ENCODE measurements around the gene UBE3C.

UBE3C gene

DNA sequence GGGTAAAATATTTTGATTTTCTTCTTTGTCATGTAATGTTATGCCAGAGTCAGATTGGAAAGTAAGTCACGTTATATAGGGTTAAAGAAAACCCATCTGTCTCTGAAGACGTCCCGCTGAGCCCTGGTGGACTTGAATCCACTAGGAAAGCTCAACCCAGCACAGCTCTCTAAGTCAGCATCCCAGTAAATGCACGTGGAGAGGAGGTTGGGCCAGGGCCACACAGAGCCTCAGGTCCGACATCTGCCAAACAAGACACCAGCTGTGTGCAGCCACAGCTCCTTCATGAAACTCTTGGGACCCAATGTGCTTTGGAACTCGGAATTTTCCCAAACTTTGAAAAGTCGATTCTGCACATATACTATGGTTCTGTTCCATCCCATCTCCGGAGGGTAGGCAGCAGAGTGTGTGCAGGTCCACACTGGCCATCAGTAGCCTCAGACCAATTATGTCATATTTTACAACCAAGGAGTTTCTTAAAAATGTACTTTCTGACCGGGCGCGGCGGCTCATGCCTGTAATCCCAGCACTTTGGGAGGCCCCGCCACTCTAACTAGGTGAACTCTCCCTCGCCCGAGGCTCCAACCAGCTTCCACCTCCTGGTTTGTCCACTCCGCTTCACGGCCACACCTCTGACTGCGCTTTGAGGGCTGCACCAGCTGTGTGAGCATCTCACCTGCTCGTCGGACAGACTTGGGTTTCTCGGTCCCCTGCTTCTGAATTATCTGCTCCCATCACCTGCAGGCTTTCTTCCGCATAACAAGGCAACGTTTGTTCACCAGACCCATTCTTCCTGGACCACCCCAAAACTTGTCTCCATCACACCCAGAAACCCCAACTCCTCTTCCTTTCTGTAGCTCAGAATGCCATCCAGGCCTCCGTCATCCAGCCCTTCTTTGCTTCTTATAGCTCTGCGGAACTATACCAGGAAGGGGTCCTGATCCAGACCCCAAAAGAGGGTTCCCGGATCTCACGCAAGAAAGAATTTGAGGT is 168.4 kb downstream of the UBE3C start:
- Histone ChIP-seq H2AFZ (ENCODE audit: low read length) (peak overlapping the region; percentile 52), H3K4me1 (ENCODE audit: control insufficient read depth in 2 of 2, insufficient read depth in 1 of 2, low read depth in 1 of 2, low read length in 2 of 2) (peaks cover 0 to 4% of the 10 kb centered on the region in 2 donors), H3K4ac (ENCODE audit: low read length) (no peak overlapping the region), H2BK12ac (ENCODE audit: low read length) (no peak overlapping the region), H3K36me3 (replicated peaks in 1 of 2; ENCODE audit: control insufficient read depth in 2 of 2, insufficient read depth in 2 of 2, low read length in 2 of 2) (no peaks in the 10 kb centered on the region), H2BK15ac (ENCODE audit: low read length) (no peak overlapping the region), H3K79me1 (ENCODE audit: low read depth, low read length) (no peaks in the 10 kb centered on the region), H3K9me3 (replicated peaks in 1 of 2; ENCODE audit: control insufficient read depth in 2 of 2, insufficient read depth in 1 of 2, low read depth in 1 of 2, low read length in 2 of 2) (no peaks in the 10 kb centered on the region), H2BK5ac (ENCODE audit: low read length) (no peak overlapping the region), H3K4me2 (ENCODE audit: insufficient read depth, low read length, poor library complexity, severe bottlenecking) (no peak overlapping the region), H3K27me3 (ENCODE audit: control insufficient read depth in 3 of 3, insufficient read depth in 3 of 3, low read depth in 1 of 3, low read length in 3 of 3) (no peaks in the 10 kb centered on the region), H3K23ac (ENCODE audit: low read depth, low read length, poor library complexity) (no peak overlapping the region), H2BK120ac (ENCODE audit: low read depth, low read length) (no peak overlapping the region), H3K27ac (replicated peaks; ENCODE audit: low read length) (no peak overlapping the region), H3K14ac (ENCODE audit: low read length) (no peak overlapping the region), H4K8ac (ENCODE audit: low read depth, low read length) (no peak overlapping the region), H3K18ac (ENCODE audit: low read length) (no peak overlapping the region), H3K4me3 (ENCODE audit: low read length in 2 of 2) (no peak overlapping the region), H3K9ac (ENCODE audit: low read depth, low read length, poor library complexity) (no peak overlapping the region), H2AK5ac (ENCODE audit: low read depth, low read length) (no peak overlapping the region), H4K91ac (ENCODE audit: low read depth, low read length, poor library complexity) (no peak overlapping the region)
- no peak for DNase-seq (ENCODE audit: low spot score)
- WGBS, 2 donors (ENCODE audit: extremely low coverage in 2 of 2, insufficient read length in 2 of 2, insufficient replicate concordance in 1 of 2): no CpG with 5 or more reads among the region's 27 CpGs

GRCh38 chr7:157309988-157310668 is 171.4 kb downstream of the UBE3C start:
- Histone ChIP-seq H2BK120ac (ENCODE audit: low read depth, low read length) (no peak overlapping the region), H2BK12ac (ENCODE audit: low read length) (no peak overlapping the region), H3K9ac (ENCODE audit: low read depth, low read length, poor library complexity) (no peak overlapping the region), H2BK5ac (ENCODE audit: low read length) (no peak overlapping the region), H3K4me1 (ENCODE audit: control insufficient read depth in 2 of 2, insufficient read depth in 1 of 2, low read depth in 1 of 2, low read length in 2 of 2) (peaks cover 0 to 4% of the 10 kb centered on the region in 2 donors), H3K23ac (ENCODE audit: low read depth, low read length, poor library complexity) (no peak overlapping the region), H3K79me1 (ENCODE audit: low read depth, low read length) (no peaks in the 10 kb centered on the region), H2AFZ (ENCODE audit: low read length) (no peak overlapping the region), H3K4ac (ENCODE audit: low read length) (no peak overlapping the region), H4K8ac (ENCODE audit: low read depth, low read length) (no peak overlapping the region), H3K4me3 (ENCODE audit: low read length in 2 of 2) (no peak overlapping the region), H3K9me3 (replicated peaks in 1 of 2; ENCODE audit: control insufficient read depth in 2 of 2, insufficient read depth in 1 of 2, low read depth in 1 of 2, low read length in 2 of 2) (no peaks in the 10 kb centered on the region), H4K91ac (ENCODE audit: low read depth, low read length, poor library complexity) (no peak overlapping the region), H3K14ac (ENCODE audit: low read length) (no peak overlapping the region), H2BK15ac (ENCODE audit: low read length) (no peak overlapping the region), H3K4me2 (ENCODE audit: insufficient read depth, low read length, poor library complexity, severe bottlenecking) (no peak overlapping the region), H3K18ac (ENCODE audit: low read length) (no peak overlapping the region), H3K27ac (replicated peaks; ENCODE audit: low read length) (no peak overlapping the region), H2AK5ac (ENCODE audit: low read depth, low read length) (no peak overlapping the region), H3K27me3 (ENCODE audit: control insufficient read depth in 3 of 3, insufficient read depth in 3 of 3, low read depth in 1 of 3, low read length in 3 of 3) (no peaks in the 10 kb centered on the region), H3K36me3 (replicated peaks in 1 of 2; ENCODE audit: control insufficient read depth in 2 of 2, insufficient read depth in 2 of 2, low read length in 2 of 2) (no peaks in the 10 kb centered on the region)
- DNase-seq (ENCODE audit: low spot score): no peak
- no CpG with 5 or more reads among the region's 10 CpGs for WGBS, 2 donors (ENCODE audit: extremely low coverage in 2 of 2, insufficient read length in 2 of 2, insufficient replicate concordance in 1 of 2)

DNA sequence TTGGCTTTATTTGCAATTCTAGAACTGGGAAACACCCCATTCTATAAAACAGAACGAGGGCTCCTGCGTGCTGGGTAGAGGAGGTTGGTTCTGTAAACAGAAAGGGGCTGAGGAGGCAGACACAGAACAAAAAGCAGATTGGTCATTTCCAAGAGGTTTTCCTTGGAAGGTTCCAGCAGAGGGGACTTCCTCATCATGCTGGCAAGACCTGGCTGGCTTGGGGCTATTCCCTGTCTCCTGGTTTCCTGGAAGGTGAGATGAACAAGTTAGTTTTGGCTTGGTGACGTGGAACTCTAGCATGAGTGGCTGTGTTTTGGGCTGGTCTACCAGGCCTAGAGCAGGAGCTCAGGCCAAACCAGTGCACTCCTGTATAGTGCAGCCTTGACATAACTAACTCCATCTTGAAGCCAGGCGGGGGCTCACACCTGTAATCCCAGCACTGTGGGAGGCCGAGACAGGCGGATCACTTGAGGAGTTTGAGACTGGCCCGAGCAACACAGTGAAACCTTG is 172.0 kb downstream of the UBE3C start:
- H3K4ac ChIP-seq (ENCODE audit: low read length): no peak overlapping the region
- no CpG with 5 or more reads among the region's 7 CpGs for WGBS, 2 donors (ENCODE audit: extremely low coverage in 2 of 2, insufficient read length in 2 of 2, insufficient replicate concordance in 1 of 2)
- H2AK5ac ChIP-seq (ENCODE audit: low read depth, low read length): no peak overlapping the region
- no peak overlapping the region for H2AFZ ChIP-seq (ENCODE audit: low read length)
- H2BK120ac ChIP-seq (ENCODE audit: low read depth, low read length): no peak overlapping the region
- no peak overlapping the region for H3K4me2 ChIP-seq (ENCODE audit: insufficient read depth, low read length, poor library complexity, severe bottlenecking)
- no peak overlapping the region for H3K23ac ChIP-seq (ENCODE audit: low read depth, low read length, poor library complexity)
- H2BK12ac ChIP-seq (ENCODE audit: low read length): no peak overlapping the region
- H3K4me1 ChIP-seq (ENCODE audit: control insufficient read depth in 2 of 2, insufficient read depth in 1 of 2, low read depth in 1 of 2, low read length in 2 of 2): peaks cover 0 to 4% of the 10 kb centered on the region in 2 donors
- no peaks in the 10 kb centered on the region for H3K9me3 ChIP-seq (replicated peaks in 1 of 2; ENCODE audit: control insufficient read depth in 2 of 2, insufficient read depth in 1 of 2, low read depth in 1 of 2, low read length in 2 of 2)
- no peak overlapping the region for H4K91ac ChIP-seq (ENCODE audit: low read depth, low read length, poor library complexity)
- H3K9ac ChIP-seq (ENCODE audit: low read depth, low read length, poor library complexity): no peak overlapping the region
- H3K18ac ChIP-seq (ENCODE audit: low read length): no peak overlapping the region
- H3K14ac ChIP-seq (ENCODE audit: low read length): no peak overlapping the region
- H3K36me3 ChIP-seq (replicated peaks in 1 of 2; ENCODE audit: control insufficient read depth in 2 of 2, insufficient read depth in 2 of 2, low read length in 2 of 2): no peaks in the 10 kb centered on the region
- H2BK5ac ChIP-seq (ENCODE audit: low read length): no peak overlapping the region
- peak overlapping the region; percentile 19 for H4K8ac ChIP-seq (ENCODE audit: low read depth, low read length)
- H3K27ac ChIP-seq (replicated peaks; ENCODE audit: low read length): no peak overlapping the region
- DNase-seq (ENCODE audit: low spot score): no peak
- no peak overlapping the region for H2BK15ac ChIP-seq (ENCODE audit: low read length)
- H3K27me3 ChIP-seq (ENCODE audit: control insufficient read depth in 3 of 3, insufficient read depth in 3 of 3, low read depth in 1 of 3, low read length in 3 of 3): no peaks in the 10 kb centered on the region
- no peak overlapping the region for H3K4me3 ChIP-seq (ENCODE audit: low read length in 2 of 2)
- H3K79me1 ChIP-seq (ENCODE audit: low read depth, low read length): no peaks in the 10 kb centered on the region

DNA sequence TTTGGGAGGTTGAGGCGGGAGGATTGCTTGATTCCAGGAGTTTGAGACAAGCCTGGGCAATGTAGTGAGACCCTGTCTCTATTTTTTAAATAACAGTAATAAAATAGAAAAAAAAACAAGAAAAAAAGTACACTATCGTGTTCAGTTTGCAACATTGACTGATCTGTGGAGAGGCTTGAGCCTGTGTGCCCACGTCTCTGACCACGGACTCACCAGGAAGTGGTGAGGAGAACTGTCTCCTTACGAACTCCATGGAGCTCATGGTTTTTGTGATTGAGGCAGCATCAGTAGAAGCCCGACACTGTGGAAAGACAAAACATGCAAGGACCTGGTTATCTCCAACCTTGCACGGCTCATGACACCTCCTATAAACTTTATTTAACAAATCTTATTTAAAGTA is 174.2 kb downstream of the UBE3C start:
- Histone ChIP-seq H2BK15ac (ENCODE audit: low read length) (no peak overlapping the region), H2AK5ac (ENCODE audit: low read depth, low read length) (no peak overlapping the region), H3K4me1 (ENCODE audit: control insufficient read depth in 2 of 2, insufficient read depth in 1 of 2, low read depth in 1 of 2, low read length in 2 of 2) (peaks cover 0 to 4% of the 10 kb centered on the region in 2 donors), H3K9ac (ENCODE audit: low read depth, low read length, poor library complexity) (no peak overlapping the region), H3K4me3 (ENCODE audit: low read length in 2 of 2) (no peak overlapping the region), H3K4ac (ENCODE audit: low read length) (no peak overlapping the region), H2BK5ac (ENCODE audit: low read length) (no peak overlapping the region), H3K36me3 (replicated peaks in 1 of 2; ENCODE audit: control insufficient read depth in 2 of 2, insufficient read depth in 2 of 2, low read length in 2 of 2) (no peaks in the 10 kb centered on the region), H3K27me3 (ENCODE audit: control insufficient read depth in 3 of 3, insufficient read depth in 3 of 3, low read depth in 1 of 3, low read length in 3 of 3) (no peaks in the 10 kb centered on the region), H2BK12ac (ENCODE audit: low read length) (no peak overlapping the region), H2AFZ (ENCODE audit: low read length) (no peak overlapping the region), H3K27ac (replicated peaks; ENCODE audit: low read length) (no peak overlapping the region), H4K91ac (ENCODE audit: low read depth, low read length, poor library complexity) (no peak overlapping the region), H3K9me3 (replicated peaks in 1 of 2; ENCODE audit: control insufficient read depth in 2 of 2, insufficient read depth in 1 of 2, low read depth in 1 of 2, low read length in 2 of 2) (no peaks in the 10 kb centered on the region), H3K23ac (ENCODE audit: low read depth, low read length, poor library complexity) (no peak overlapping the region), H2BK120ac (ENCODE audit: low read depth, low read length) (no peak overlapping the region), H4K8ac (ENCODE audit: low read depth, low read length) (no peak overlapping the region), H3K18ac (ENCODE audit: low read length) (no peak overlapping the region), H3K4me2 (ENCODE audit: insufficient read depth, low read length, poor library complexity, severe bottlenecking) (no peak overlapping the region), H3K79me1 (ENCODE audit: low read depth, low read length) (no peaks in the 10 kb centered on the region), H3K14ac (ENCODE audit: low read length) (no peak overlapping the region)
- WGBS, 2 donors (ENCODE audit: extremely low coverage in 2 of 2, insufficient read length in 2 of 2, insufficient replicate concordance in 1 of 2): no CpG with 5 or more reads among the region's 7 CpGs
- DNase-seq (ENCODE audit: low spot score): no peak
